GM10248 (cell line): ENCODE results near the gene F11.

Source experiments
- CTCF ChIA-PET: fragments of 300-600 bp; sonication (Branson Sonifier 250); formaldehyde crosslinking; extraction: SDS; loops from one replicate; lab custom pipeline; 2021; ENCODE audit warnings: antibody characterized with exemption; lab: Yijun Ruan, JAX
- POLR2A ChIA-PET: fragments of 350-650 bp; sonication (Branson Sonifier 250); formaldehyde crosslinking; extraction: SDS; loops from one replicate; lab custom pipeline; 2020; ENCODE audit warnings: antibody characterized with exemption; lab: Yijun Ruan, JAX
- DNase-seq: peaks from one replicate; pipeline ENCODE4 v3.0.0; 2012; ENCODE audit errors: extremely low spot score
- TF ChIP-seq, protein P1 (sequence below): IDR thresholded peaks from 2 replicates; pipeline ENCODE4 v1.5.1; 2012; ENCODE audit warnings: mild to moderate bottlenecking, low read depth; ENCODE audit errors: extremely low read depth, missing control alignments, control extremely low read depth

The F11 gene

DNA sequence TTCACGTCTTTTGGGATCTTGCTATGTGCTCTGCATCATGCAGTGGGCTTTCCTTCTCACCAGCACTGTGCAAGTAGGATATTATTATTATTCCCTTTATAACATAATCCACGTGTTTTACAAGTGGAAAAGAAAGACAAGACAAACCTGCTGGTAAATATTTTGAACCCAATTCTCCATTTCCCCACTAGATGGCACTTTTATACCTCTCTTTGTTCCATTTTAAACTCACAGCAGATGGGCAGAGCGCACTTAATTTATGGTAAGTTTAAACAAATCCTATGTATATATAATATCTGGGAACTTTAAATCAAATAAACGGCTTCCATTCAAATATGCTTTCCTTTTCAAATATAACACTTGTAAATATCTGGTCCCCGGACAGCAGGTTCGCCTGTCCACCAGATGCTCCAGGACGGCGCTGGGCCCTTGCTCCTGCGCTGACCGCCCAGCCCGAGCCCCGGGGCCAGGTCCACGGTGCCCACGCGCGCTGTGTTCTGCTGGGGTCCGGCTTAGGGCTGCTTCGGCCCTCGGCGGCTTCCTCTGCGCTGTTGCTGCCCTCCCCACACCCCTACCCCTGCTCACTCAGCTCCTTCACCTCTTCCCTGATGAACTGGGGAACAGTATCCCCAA, 31.1 kb downstream of the F11 start:
- DNase-seq, result peak; percentile 61
- POLR2A ChIA-PET, result no interaction called here
- TF ChIP-seq, protein P1, sequence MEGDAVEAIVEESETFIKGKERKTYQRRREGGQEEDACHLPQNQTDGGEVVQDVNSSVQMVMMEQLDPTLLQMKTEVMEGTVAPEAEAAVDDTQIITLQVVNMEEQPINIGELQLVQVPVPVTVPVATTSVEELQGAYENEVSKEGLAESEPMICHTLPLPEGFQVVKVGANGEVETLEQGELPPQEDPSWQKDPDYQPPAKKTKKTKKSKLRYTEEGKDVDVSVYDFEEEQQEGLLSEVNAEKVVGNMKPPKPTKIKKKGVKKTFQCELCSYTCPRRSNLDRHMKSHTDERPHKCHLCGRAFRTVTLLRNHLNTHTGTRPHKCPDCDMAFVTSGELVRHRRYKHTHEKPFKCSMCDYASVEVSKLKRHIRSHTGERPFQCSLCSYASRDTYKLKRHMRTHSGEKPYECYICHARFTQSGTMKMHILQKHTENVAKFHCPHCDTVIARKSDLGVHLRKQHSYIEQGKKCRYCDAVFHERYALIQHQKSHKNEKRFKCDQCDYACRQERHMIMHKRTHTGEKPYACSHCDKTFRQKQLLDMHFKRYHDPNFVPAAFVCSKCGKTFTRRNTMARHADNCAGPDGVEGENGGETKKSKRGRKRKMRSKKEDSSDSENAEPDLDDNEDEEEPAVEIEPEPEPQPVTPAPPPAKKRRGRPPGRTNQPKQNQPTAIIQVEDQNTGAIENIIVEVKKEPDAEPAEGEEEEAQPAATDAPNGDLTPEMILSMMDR, result peak; percentile 22
- CTCF ChIA-PET, result interaction anchor here (0.7 to 2.7 kb wide), 2 partner anchors 12 to 291 kb away, joined by 3 to 26 read pairs; no protein-coding TSS in a partner anchor

DNA sequence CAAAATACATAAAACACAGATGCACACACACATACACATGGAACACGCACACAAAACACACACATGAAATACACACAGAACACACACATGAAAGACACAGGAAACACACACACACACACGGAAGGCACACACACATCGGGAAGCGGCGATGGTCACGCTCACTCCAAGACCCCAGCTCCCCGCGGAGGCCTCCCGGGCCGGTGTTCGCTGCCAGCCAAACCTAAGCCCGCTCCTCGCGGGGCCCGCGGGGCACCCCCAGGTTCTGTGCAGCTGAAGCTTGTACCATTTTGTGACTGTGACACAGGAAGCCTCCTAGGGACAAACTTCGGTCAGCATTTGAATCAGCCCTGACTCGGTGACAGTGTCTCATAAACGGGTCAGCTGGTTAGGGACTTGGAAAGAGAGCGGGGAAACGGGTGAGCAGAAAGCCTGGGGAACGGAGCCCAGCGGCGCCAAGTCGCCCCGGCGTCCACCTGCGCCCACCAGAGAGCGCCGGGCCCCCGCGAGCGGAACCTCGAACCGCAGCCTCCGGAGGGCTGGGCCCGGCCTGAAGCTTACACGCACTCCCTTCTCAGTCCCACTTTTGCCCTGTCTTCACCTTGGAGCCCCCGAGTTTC, 32.1 kb downstream of the F11 start:
- POLR2A ChIA-PET, result no interaction called here
- CTCF ChIA-PET, result interaction anchor here (1.7 to 2.0 kb wide), 2 partner anchors 9 to 289 kb away, joined by 4 to 15 read pairs; no protein-coding TSS in a partner anchor
- TF ChIP-seq, protein P1, result no peak
- DNase-seq, result no peak

DNA sequence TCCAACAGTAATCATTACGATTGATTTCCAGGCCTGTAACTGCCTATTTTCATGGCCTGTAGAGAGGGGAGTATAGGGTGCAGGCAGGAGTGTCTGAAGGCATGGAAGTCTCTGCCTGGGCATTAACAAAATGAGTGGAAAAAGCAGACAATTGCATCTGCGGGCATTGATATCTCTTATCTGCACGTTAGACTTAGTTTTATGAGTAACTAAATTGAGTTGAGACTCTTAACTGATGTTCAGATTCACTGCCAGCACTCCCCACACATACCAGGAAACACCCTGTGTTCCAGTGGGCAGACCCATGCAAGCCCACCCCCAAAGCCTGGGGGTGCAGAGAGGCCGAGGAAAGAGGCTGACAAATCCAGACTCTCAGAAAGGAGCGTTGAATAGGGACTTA, 33.3 kb downstream of the F11 start:
- TF ChIP-seq, protein P1, result no peak
- POLR2A ChIA-PET, result no interaction called here
- CTCF ChIA-PET, result interaction anchor here (1.7 to 2.0 kb wide), 2 partner anchors 8 to 288 kb away, joined by 4 to 15 read pairs; no protein-coding TSS in a partner anchor
- no peak for DNase-seq

DNA sequence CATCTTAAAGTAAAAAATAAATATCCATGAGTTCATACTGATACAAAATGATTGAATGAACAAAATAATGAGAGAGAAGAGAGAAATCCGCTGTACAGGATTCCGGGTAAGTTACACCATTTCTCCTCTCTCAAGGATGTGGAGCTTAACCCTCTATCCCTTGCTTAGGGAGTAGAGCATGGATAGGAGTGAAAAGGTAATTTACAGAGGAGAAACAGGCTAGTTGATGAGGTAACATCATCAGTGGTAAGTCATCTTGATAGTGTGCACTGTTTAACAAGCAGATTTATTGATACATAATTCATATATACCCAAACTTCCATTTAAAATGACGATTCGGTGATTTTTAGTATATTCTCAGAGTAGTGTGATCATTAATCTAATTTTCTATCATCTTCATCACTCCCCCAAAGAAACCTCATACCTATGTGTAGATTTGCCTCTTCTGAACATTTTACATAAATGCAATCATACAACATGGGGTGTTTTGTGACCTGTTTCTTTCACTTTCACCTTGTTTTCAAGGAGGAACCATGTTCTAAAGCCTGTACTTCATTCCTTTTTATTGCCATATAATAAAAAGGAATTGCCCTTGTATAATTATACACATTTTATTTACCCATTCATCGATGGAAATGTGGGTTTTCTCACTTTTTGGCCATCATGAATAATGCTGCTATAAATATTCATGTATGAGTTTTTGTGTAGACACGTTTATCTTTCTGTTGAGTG, 34.8 kb downstream of the F11 start:
- POLR2A ChIA-PET, result no interaction called here
- TF ChIP-seq, protein P1, result no peak
- no peak for DNase-seq
- CTCF ChIA-PET, result no interaction called here

DNA sequence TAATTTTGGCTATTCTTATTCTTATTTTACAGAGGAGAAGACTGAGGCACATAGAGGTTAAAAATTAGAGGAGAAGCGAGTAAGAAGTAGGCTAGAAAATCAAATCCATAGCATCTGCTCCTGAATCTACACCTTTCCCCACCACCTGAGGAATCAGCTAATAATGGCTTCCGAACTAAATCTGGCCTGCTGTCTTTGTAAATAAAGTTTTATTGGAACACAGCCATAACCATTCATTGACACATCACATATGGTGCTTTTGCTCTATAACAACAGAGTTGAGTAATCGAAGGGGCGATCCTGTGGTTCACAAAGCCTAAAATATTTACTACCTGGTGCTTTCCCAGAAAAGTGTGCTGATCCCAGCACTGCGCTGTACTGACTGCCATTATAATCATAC, 38.2 kb downstream of the F11 start:
- POLR2A ChIA-PET, result no interaction called here

DNA sequence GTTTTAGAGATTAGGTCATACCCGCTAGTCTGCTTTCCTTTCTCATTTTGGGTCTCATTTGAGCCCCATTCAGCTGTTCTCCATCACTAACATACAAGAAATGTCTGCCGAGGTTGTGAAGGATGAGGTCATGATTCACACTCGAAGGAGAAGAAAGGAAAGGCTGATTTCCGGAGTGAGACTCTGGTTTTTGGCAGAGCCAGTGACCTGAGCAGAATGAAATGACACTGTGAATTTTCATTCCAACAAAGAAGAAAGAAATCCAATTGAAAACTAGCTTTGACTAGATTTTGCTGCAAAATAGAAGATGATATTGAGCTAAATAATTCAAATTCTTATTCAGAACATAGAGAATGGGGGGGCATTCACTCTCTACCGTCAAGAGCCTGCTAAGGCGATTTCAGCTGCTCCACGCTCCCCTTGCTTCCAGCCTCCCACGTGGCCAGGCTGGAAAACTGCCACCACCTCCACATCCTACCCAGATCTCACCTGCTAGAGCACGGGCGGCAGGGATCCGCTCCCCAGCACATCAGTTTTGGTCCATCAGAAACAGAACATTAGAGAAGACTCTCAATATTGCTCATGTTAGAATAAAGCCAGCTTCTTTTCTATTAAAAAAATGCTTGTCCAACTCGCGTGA, 39.0 kb downstream of the F11 start:
- CTCF ChIA-PET, result interaction anchor here (1.5 kb wide), 1 partner anchor 10 kb away, joined by 7 read pairs; no protein-coding TSS in a partner anchor

More for the DNA sequence above, 38.2 kb downstream of the F11 start:
- DNase-seq, result no peak
- CTCF ChIA-PET, result interaction anchor here (1.5 kb wide), 1 partner anchor 9 kb away, joined by 7 read pairs; no protein-coding TSS in a partner anchor
- TF ChIP-seq, protein P1, result no peak

More for the DNA sequence above, 39.0 kb downstream of the F11 start:
- POLR2A ChIA-PET, result no interaction called here
- TF ChIP-seq, protein P1, result no peak
- no peak for DNase-seq
